Measurements from ENCODE around the gene TRMO. TPM values are rescaled to one million over a fixed set of nuclear protein-coding genes. Genes with fewer than 3 reads are reported as not detected.
A peak's percentile ranks its signal among the peaks of the same experiment; 100 is the strongest.

TRMO gene
- total RNA-seq, 1 experiment from 2014 or later = 15.6 TPM

DNA sequence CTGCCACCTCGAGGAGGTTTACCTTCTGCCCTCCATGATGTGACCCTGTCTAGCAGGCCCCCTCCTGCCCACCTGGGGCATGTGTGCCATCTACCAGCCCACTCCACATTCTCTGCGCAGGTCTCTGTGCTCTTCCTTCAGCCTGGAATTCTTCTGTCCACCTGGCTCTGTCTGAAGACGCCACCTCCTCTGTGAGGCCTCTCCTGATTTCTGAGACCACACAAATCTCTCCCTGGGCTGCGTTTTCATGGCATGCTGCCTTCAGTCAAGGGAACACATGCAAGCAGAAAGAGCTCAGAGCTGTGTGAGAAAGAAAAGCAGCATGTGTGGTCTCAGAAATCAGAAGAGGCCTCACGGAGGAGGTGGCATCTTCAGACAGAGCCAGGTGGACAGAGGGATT is 47.2 kb downstream of the TRMO start:
- no peak overlapping the region for H3K4me3 ChIP-seq
- H3K27ac ChIP-seq = no peak overlapping the region
- H3K36me3 ChIP-seq = no peaks in the 10 kb centered on the region
- no peaks in the 10 kb centered on the region for H3K9me3 ChIP-seq (replicated peaks)
- H3K4me1 ChIP-seq (replicated peaks) = peaks cover 25% of the 10 kb centered on the region
- no peaks in the 10 kb centered on the region for H3K27me3 ChIP-seq (replicated peaks)
- no peak for DNase-seq (ENCODE audit: low read depth in 1 of 2, low spot score in 2 of 2)

GRCh38 chr9:97874624-97875023 is 47.7 kb downstream of the TRMO start:
- DNase-seq (ENCODE audit: low read depth in 1 of 2, low spot score in 2 of 2) = no peak
- H3K27ac ChIP-seq = no peak overlapping the region
- H3K4me1 ChIP-seq (replicated peaks) = peaks cover 25% of the 10 kb centered on the region
- H3K4me3 ChIP-seq = no peak overlapping the region
- H3K36me3 ChIP-seq = no peaks in the 10 kb centered on the region
- no peaks in the 10 kb centered on the region for H3K9me3 ChIP-seq (replicated peaks)
- H3K27me3 ChIP-seq (replicated peaks) = no peaks in the 10 kb centered on the region

DNA sequence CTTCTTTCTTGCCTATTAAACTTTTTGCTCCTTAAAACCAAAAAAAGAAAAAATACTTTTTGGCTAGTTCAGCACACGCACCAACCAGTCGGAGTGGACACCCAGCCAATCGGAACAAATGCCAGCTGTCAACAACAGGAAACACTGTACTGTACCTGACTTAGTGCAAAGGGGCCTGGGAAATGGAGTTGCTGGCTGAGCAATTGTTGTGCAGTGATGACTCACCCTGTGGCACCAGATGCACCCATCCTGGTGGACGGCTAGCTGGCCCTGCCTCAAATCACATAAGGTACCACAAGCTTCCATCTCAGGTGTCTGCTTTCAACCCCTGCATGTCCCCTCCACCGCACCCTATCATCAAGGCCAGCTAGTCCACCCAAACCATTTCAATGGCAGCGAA is 48.4 kb downstream of the TRMO start:
- Histone ChIP-seq H3K9me3 (replicated peaks) (no peaks in the 10 kb centered on the region), H3K4me1 (replicated peaks) (peaks cover 25% of the 10 kb centered on the region), H3K27ac (no peak overlapping the region), H3K27me3 (replicated peaks) (no peaks in the 10 kb centered on the region), H3K36me3 (no peaks in the 10 kb centered on the region), H3K4me3 (no peak overlapping the region)
- no peak for DNase-seq (ENCODE audit: low read depth in 1 of 2, low spot score in 2 of 2)

DNA sequence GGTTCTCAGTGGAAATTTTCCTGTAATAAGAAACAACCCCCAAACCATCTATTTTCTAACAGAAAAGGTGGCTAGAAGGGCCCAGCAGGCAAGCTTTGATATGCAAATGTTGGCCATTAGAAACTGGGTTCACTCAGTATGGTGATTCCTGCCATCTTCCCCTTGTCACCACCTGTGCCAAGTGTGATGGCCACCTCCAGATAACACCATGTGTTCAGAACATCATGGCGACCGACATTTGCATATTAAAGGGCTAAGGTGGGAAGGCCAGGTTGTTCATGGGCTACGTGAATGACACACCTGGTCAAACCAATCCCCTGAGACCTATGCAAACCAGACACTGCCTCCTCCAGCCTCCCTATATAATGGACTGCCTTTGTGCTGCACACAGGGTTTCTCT is 48.9 kb downstream of the TRMO start:
- DNase-seq (ENCODE audit: low read depth in 1 of 2, low spot score in 2 of 2) = no peak
- Histone ChIP-seq H3K27me3 (replicated peaks) (no peaks in the 10 kb centered on the region), H3K9me3 (replicated peaks) (no peaks in the 10 kb centered on the region), H3K4me1 (replicated peaks) (peaks cover 25% of the 10 kb centered on the region), H3K4me3 (no peak overlapping the region), H3K36me3 (no peaks in the 10 kb centered on the region), H3K27ac (no peak overlapping the region)

DNA sequence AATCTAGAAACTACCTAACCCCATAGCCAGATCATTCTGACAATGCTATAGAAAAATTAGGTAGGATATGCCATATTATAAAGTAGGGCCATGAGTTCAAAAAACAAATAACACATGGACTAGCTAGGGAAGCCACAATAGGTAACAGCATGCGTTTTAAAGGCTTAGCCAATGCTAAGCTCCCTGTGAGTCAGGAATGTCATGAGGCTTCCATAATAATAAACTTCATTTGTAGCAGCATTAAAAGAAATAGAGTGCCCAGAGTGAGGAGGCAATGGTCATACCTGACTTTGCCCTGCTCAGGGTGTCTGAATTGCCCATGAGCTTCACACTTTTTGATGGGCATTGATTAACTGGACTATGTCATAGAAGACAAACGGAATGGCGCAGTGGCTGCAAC is 53.4 kb downstream of the TRMO start:
- Histone ChIP-seq H3K27me3 (replicated peaks) (no peaks in the 10 kb centered on the region), H3K9me3 (replicated peaks) (no peaks in the 10 kb centered on the region), H3K4me3 (no peak overlapping the region), H3K4me1 (replicated peaks) (peaks cover 16% of the 10 kb centered on the region), H3K36me3 (no peaks in the 10 kb centered on the region), H3K27ac (no peak overlapping the region)
- DNase-seq (ENCODE audit: low read depth in 1 of 2, low spot score in 2 of 2) = peak in 1 of 2 experiments; percentile 4

DNA sequence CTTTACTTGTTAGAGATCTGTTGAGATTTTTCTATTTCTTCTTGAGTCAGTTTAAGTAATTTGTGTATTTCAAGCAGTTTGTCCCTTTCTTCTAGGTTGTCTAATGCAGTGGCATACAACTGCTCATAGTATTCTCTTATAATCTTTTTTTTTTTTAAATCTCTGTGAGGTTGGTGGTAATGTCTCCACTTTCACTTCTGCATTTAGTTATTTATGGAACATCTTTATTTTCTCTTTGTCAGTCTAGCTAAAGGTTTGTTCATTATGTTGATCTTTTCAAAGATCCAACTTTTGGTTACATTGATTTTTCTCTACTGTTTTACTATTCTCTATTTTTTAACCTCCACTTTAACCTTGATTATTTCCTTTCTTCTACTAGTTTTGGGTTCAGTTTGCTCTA is 55.5 kb downstream of the TRMO start:
- Histone ChIP-seq H3K36me3 (no peaks in the 10 kb centered on the region), H3K27me3 (replicated peaks) (no peaks in the 10 kb centered on the region), H3K9me3 (replicated peaks) (no peaks in the 10 kb centered on the region), H3K4me1 (replicated peaks) (peaks cover 23% of the 10 kb centered on the region), H3K4me3 (no peak overlapping the region), H3K27ac (no peak overlapping the region)
- no peak for DNase-seq (ENCODE audit: low read depth in 1 of 2, low spot score in 2 of 2)

DNA sequence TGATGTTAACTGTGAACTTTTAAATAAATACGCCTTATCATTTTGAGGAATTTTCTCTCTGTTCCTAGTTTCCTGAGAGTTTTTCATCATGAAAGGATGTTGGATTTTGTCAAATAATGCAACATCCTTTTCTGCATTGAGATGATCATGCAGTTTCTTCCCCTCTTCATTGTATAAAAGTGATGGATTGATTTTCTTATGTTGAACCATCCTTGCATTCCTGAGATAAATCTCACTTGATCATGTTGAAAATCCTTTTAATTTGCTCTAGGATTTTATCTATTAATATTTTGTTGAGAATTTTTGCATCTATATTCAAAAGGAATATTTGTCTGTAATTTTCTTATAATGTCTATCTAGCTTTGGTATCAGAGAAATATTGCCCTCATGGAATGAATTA is 56.0 kb downstream of the TRMO start:
- no peak overlapping the region for H3K27ac ChIP-seq
- H3K9me3 ChIP-seq (replicated peaks) = no peaks in the 10 kb centered on the region
- H3K4me1 ChIP-seq (replicated peaks) = peaks cover 23% of the 10 kb centered on the region
- no peaks in the 10 kb centered on the region for H3K36me3 ChIP-seq
- no peak overlapping the region for H3K4me3 ChIP-seq
- DNase-seq (ENCODE audit: low read depth in 1 of 2, low spot score in 2 of 2) = no peak
- no peaks in the 10 kb centered on the region for H3K27me3 ChIP-seq (replicated peaks)

DNA sequence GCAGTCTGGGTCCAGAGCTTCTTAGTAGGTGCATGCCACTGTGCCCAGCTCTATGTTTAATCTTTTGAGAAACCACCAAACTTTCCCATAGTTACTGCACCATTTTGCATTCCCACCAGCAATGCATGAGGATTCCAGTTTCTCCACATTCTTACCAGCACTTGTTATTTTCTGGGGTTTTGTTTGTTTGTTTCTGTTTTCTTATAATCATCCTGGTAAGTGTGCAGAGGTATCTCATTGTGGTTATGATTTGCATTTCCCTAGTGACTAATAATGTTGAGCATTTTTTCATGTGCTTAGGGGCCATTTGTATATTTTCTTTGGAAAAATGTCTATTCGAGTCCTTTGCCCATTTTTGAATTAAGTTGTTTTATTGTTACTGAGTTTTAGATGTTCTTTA is 57.9 kb downstream of the TRMO start:
- Histone ChIP-seq H3K4me1 (replicated peaks) (peaks cover 18% of the 10 kb centered on the region), H3K4me3 (no peak overlapping the region), H3K27me3 (replicated peaks) (no peaks in the 10 kb centered on the region), H3K36me3 (no peaks in the 10 kb centered on the region), H3K9me3 (replicated peaks) (no peaks in the 10 kb centered on the region), H3K27ac (no peak overlapping the region)
- peak in 1 of 2 experiments; percentile 69 for DNase-seq (ENCODE audit: low read depth in 1 of 2, low spot score in 2 of 2)

DNA sequence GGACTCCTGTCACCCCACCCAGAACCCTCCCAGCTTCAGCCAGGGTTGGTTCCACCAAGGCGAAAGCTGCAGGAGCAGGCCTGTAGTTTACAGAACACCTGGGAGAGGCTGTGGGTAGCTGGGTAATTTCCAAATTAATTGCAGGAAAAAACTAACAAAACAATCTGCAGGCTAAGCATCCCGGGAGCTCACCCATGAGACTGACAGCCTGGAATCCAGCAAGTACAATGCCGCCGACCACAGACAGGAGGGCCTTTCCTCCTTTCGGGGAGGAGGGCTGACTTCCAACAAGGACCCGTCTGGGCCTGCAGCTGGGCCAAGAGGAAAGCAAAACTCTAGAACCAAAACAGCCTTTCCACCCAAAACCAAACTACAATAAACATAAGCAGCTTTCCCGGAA is 59.0 kb downstream of the TRMO start:
- H3K27me3 ChIP-seq (replicated peaks) = no peaks in the 10 kb centered on the region
- H3K27ac ChIP-seq = no peak overlapping the region
- DNase-seq (ENCODE audit: low read depth in 1 of 2, low spot score in 2 of 2) = peak in 1 of 2 experiments; percentile 54
- H3K9me3 ChIP-seq (replicated peaks) = no peaks in the 10 kb centered on the region
- H3K36me3 ChIP-seq = no peaks in the 10 kb centered on the region
- H3K4me1 ChIP-seq (replicated peaks) = peaks cover 18% of the 10 kb centered on the region
- H3K4me3 ChIP-seq = no peak overlapping the region

- Histone ChIP-seq H3K4me1 (replicated peaks) (peaks cover 18% of the 10 kb centered on the region), H3K27ac (no peak overlapping the region), H3K36me3 (no peaks in the 10 kb centered on the region), H3K4me3 (no peak overlapping the region), H3K9me3 (replicated peaks) (no peaks in the 10 kb centered on the region), H3K27me3 (replicated peaks) (no peaks in the 10 kb centered on the region)
- no peak for DNase-seq (ENCODE audit: low read depth in 1 of 2, low spot score in 2 of 2)
These were observed 61.2 kb downstream of the TRMO start for GRCh38 chr9:97861148-97861475.

- no peaks in the 10 kb centered on the region for H3K27me3 ChIP-seq (replicated peaks)
These were observed 61.7 kb downstream of the TRMO start for GRCh38 chr9:97860451-97861147.

DNA sequence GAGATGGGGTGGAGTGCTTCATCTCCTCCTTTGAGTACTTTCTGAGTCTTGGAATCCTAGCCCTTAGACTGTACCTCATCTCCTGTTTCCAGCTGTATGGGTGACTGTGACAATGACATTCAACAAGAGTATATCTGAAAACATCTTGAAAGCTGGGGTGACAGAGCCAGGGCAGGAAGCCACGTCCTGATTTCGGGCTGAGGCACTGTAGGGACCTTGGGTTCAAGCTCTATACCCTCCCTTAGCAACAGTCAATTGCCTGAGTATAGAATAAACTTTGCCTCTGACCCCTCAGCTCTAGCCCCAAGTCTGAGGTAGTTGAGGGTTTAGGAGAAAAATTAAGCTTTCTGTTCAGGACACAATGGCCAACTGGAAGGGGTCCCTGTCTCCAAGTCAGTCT is 63.0 kb downstream of the TRMO start:
- Histone ChIP-seq H3K9me3 (replicated peaks) (no peaks in the 10 kb centered on the region), H3K4me1 (replicated peaks) (peaks cover 23% of the 10 kb centered on the region), H3K27me3 (replicated peaks) (no peaks in the 10 kb centered on the region), H3K27ac (no peak overlapping the region), H3K4me3 (no peak overlapping the region), H3K36me3 (no peaks in the 10 kb centered on the region)
- DNase-seq (ENCODE audit: low read depth in 1 of 2, low spot score in 2 of 2) = no peak

More at GRCh38 chr9:97860451-97861147, 61.7 kb downstream of the TRMO start:
- Histone ChIP-seq H3K36me3 (no peaks in the 10 kb centered on the region), H3K9me3 (replicated peaks) (no peaks in the 10 kb centered on the region), H3K4me1 (replicated peaks) (peaks cover 18% of the 10 kb centered on the region), H3K27ac (no peak overlapping the region), H3K4me3 (no peak overlapping the region)
- no peak for DNase-seq (ENCODE audit: low read depth in 1 of 2, low spot score in 2 of 2)

DNA sequence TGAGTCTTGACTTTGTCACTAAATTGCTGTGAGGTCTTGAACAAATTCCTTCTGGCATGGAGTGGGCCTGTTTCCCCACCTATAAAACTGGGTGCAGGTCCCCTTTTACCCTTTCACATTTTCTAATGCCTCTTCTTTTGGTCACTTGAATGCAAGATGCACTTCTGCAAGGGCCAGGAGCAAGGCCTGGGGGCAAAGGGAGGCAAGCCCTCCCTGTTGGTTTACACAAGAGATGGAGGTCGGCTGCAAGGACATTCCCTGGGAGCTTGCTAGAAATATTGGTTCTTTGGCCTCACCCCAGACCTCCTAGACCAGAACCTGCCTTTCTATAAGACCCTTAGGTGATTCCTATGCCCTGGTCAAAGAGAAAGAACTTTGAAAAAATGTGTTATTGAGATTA is 63.5 kb downstream of the TRMO start:
- no peaks in the 10 kb centered on the region for H3K27me3 ChIP-seq (replicated peaks)

DNA sequence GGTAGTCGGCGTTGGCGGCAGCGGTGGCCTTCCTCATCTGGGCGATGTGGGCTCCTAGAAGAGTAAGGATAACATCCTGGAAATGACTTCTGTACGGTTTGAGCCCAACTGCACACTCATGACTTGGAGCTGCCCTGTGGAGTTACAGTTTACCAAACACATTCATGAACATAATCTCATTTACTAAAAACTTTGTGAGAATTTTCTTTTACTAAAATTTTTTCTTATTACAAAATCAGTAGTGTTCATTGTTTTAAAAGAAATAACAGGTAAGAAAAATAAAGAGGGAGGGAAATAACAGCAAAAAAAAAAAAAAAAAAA is 63.9 kb downstream of the TRMO start:
- no peak overlapping the region for H3K27ac ChIP-seq
- no peak overlapping the region for H3K4me3 ChIP-seq
- H3K4me1 ChIP-seq (replicated peaks) = peaks cover 22% of the 10 kb centered on the region
- peaks cover 3% of the 10 kb centered on the region; the same call in 1 of the 2 replicates for H3K9me3 ChIP-seq (replicated peaks)
- DNase-seq (ENCODE audit: low read depth in 1 of 2, low spot score in 2 of 2) = no peak
- H3K36me3 ChIP-seq = 0 out of 2 replicates have a peak, but pooled peaks cover 3% of the 10 kb centered on the region
- no peaks in the 10 kb centered on the region for H3K27me3 ChIP-seq (replicated peaks)

More for the DNA sequence above, 63.5 kb downstream of the TRMO start:
- DNase-seq (ENCODE audit: low read depth in 1 of 2, low spot score in 2 of 2) = no peak
- H3K27ac ChIP-seq = no peak overlapping the region
- no peak overlapping the region for H3K4me3 ChIP-seq
- H3K4me1 ChIP-seq (replicated peaks) = peaks cover 22% of the 10 kb centered on the region
- no peaks in the 10 kb centered on the region for H3K9me3 ChIP-seq (replicated peaks)
- H3K36me3 ChIP-seq = 0 out of 2 replicates have a peak, but pooled peaks cover 3% of the 10 kb centered on the region

Data from SJSA1 (cell line).